NOMO-1 (cell line): Measurements from ENCODE around the gene VRK3.
"Not testable (repeated sequence)": the region's sequence is repeated elsewhere in the genome, so short reads cannot be mapped to it uniquely, and the experiment has no call there.

Source experiments
- DNase-seq, 2 experiments: peaks; one replicate each; lab custom pipeline; 2025; ENCODE audit not compliant: unreplicated experiment in 2 of 2; lab: John Stamatoyannopoulos, UW

VRK3 gene

DNA sequence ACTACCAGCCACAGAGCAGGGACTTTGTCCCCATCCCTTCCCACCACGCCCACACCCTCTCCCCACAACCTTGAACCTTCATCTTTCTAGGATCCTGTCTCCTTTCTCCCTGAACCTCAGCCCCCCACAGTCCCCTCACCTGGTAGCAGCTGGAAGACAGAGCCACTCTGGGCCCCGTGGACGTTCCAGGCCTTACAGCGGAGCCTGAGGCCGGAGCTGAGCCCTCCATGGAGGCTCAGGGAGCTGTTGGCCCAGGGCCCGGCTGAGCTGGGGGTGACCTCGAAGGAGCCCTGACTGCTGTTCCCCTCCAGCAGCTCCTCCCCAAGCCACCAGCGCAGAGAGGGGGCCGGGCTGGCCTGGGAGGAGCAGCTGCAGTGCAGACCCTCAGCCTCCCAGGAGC is 67.0 kb downstream of the VRK3 start:
- DNase-seq: not testable (repeated sequence)

- no peak for DNase-seq
These were observed 67.8 kb downstream of the VRK3 start for GRCh38 chr19:49957262-49957915.

GRCh38 chr19:49956115-49956495 is 69.1 kb downstream of the VRK3 start:
- DNase-seq: no peak

- DNase-seq: no peak
These were observed 70.2 kb downstream of the VRK3 start for GRCh38 chr19:49954933-49955332.

DNA sequence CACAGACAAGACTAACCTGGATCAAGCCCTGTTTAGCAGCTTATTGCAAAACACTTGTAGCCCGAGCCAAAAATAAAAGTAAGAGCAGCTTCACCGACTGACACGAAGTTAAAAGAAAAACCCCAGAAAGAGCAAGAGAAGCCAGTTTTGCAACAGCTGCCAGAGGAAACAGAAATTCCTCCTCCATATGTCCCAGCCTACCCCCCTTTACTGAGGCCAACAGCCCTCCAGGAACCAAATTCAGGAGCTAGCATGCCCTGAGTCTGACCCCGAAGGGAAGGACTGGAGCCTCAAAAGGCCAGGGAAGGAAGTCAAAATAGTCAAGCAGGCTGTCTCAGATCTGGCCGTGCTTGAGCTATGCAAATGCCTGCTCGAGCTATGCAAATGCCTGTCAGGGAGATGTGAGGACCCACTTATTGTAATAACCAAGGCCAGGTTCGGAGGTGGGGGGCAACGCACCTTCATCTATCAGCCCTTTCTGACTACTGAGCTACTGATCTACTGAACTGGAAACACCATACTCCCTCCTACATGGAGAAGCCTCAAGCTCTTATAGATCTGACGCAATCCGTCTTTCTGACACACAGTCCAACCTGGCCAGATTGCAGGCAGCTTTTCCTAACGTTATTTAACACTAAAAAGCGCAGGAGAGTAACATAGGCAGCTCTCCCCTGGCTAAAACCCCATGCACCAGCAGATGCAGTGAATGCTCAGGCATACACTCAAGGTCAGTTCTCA is 70.9 kb downstream of the VRK3 start:
- DNase-seq: peak; percentile 59

DNA sequence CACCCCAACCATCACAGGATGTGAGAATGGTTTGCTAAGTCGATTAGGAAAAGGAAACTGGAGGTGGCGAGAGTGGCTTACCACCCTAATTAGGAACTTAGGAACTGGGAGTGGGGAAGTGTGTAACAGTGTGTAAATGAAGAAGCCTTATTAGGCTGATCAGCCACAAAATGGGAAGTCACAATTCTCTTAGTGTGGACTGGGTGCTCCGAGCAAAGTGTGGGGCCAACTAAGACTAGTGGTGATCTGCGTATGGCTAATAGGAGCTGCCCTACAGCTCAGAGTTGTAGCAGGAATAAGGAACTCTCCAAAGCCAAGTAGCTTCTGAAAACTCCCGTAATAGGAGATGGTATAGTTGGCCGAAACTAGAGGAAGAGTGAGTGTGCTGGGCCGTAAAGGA is 71.8 kb downstream of the VRK3 start:
- DNase-seq: peak; percentile 41 to 55

- DNase-seq: no peak
These were observed 72.3 kb downstream of the VRK3 start for GRCh38 chr19:49952906-49953305.

DNA sequence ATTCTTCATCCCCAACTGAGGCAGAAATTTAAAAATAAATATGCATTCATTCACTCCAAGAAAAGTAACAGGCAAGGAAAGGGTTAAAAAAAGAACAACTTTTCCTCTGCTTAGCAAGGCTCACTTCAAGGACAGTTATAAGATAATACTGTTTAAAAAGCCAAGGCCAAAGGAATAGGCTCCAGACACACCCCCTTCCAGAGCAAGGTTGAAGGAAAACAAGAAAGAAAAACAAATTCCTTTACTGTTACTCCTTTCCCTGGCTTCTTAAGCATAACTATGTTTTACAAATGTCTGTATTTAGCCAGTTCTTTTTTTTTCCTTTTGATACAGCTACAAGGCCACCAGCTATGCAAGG is 72.7 kb downstream of the VRK3 start:
- no peak for DNase-seq

DNA sequence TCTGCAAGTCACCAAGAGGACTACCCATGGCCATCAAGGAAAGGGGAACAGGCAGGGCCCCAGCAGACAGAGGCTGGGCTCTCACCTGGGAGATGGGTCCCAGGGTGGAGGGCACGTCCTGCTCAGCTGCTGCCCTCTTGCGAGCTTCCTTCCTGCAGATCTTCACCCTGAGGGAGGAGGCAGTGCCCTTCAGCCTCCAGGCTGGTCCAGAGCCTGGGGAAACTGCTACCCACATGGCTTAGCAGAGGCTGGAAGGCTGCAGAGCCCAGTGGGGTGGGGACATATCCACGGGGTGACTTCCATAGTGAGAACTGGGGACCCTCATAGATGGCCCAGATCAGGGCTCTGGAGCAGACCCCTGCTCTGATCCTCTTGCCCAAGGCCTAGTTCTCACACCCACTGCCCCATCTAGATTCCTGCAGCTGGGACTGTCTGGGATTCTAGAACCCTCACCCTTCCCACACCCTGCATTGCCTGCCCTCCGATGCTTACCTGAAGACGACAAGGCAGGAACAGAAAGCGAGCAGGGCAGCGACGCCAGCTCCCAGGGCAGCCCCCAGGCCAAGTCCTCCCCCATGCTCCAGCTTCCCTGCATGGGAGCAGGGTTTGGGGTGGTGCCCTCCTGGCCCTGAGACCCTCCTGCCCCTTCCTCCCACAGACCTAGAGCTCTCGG is 73.2 kb downstream of the VRK3 start:
- no peak for DNase-seq

DNA sequence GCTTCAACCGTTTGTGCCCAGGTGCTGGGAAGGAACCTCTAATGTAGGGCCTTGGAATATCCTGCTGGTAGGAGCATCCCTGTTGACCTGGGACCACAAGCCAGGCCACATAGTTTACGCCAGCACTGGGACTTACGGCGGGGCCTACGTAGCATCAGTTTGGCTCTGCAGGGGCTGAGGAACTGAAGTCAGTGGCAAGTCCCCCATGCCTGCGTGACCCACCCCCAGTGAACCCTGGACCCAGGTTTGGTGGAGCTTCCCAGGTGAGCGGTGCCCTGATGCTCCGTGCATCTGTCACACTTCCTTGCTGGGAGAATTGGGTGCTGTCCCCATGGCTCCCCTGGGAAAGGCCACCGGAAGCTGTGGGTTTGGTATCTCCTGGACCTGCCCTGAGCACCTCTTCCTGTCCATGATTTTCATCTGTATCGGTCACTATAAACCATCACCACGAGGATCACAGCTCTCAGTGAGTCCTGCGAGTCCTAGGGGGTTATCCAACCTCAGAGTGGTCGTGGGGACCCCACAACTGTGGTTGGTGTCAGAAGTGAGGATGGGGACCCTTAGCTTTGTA is 74.1 kb downstream of the VRK3 start:
- no peak for DNase-seq

- no peak for DNase-seq
These were observed 74.6 kb downstream of the VRK3 start for GRCh38 chr19:49950590-49950948.

- DNase-seq: no peak
These were observed 75.2 kb downstream of the VRK3 start for GRCh38 chr19:49949742-49950589.

GRCh38 chr19:49946415-49946814 is 78.8 kb downstream of the VRK3 start:
- DNase-seq: no peak

- peak; percentile 7 to 24 for DNase-seq
These were observed 80.6 kb downstream of the VRK3 start for GRCh38 chr19:49944567-49944966.

DNA sequence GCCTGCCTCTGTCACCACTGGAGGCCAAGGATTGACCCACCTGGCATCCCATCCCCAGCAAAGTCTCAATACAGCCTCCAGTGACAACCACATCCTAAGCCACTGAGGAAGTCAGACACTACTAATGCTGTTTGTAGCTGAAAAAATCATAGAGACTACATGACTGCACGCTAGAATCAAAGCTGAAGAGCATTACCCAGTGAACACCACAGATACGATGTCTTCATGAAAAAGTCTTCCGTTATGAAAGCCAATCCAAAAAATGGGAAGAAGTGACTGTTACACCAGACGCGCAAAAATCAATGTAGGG is 84.7 kb downstream of the VRK3 start:
- DNase-seq: no peak

GRCh38 chr19:49939721-49940481 is 85.3 kb downstream of the VRK3 start:
- DNase-seq: no peak

DNA sequence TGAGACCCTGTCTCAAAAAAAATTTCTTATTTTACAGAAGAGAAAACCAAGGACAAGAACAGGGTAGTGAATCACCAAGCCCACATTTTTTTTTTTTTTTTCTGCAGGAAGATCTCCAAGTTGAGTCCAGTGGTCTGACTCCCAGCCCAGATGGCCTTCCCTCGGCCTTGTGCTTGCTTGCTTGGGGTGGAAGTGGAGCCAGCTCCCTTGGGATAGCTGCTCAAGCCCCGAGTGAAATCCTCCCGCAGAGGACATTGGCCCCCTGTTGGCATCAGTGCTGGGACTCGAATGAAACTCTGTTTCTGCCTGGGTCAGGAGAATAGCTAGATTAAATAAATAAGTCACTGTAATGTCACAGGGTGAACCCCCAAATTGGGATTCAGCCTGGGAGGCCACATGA is 86.5 kb downstream of the VRK3 start:
- no peak for DNase-seq

DNA sequence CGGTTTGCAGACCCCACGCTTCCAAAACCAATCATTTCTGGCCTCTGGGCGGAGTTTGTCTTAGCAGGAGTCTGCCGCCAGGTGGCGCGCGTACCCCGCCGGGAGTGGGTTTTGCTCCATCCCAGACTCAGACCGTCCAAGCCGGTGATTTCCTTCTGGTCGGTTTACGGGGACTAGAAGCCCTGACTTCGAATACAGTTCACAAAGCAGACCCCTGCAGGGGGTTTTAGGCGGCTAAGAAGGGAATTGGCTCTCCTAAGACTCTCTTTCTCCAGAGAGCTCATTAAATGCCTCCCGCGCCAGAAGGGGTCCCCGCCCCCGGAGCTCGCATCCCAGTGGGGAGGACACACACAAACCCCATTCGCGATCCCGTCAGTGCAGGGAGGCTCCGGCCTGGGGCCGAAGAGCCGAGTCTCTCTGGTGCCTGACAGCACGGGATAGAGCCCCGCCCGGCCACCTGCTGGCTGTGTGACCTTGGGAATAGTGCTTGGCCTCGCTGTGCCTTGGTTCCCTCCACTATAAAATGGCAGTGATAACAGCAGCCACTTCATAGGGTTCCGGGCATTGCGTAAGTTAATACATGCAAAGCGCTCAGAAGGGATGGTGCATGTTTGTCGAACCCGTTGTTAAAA is 87.3 kb downstream of the VRK3 start:
- peak; percentile 56 to 60 for DNase-seq

GRCh38 chr19:49936549-49936948 is 88.6 kb downstream of the VRK3 start:
- no peak for DNase-seq

DNA sequence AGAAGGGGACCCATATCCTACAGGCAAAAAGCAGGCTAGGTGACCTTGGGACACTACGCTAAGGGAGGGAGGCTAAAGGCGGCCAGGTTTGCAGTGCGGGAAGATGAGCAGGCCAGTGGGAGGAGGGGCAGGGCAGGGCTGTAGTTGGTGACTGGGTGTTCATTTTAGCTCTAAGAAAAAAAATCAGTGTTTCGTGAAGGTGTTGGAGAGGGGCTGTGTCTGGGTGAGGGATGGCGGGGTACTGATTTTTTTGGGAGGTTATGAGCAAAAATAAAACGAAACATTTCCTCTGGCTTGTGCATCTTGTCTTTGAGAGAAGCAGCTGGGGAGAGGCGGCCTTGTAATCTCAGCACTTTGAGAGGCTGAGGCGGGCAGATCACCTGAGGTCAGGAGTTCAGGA is 91.5 kb downstream of the VRK3 start:
- no peak for DNase-seq
